Activated CD8-positive, alpha-beta T cell treated with anti-CD3 and anti-CD28 coated beads for 36 hours (primary cell): ENCODE measurements around the gene KDM1A. TPM values are rescaled to one million over a fixed set of nuclear protein-coding genes. Genes with fewer than 3 reads are reported as not detected.

Experiments
- ATAC-seq: fragments of 200-7000 bp; cut with Tn5 transposase; one replicate; pipeline ENCODE4 v1.10.0; 2021; ENCODE audit warnings: mild to moderate bottlenecking, moderate library complexity
- CTCF ChIA-PET: fragments of 350-600 bp; sonication (Branson Sonifier 250); formaldehyde crosslinking; loops from one replicate; lab custom pipeline; 2021; ENCODE audit warnings: antibody characterized with exemption; lab: Charles Lee
- POLR2A ChIA-PET: fragments of 350-600 bp; sonication (Branson Sonifier 250); formaldehyde crosslinking; loops from one replicate; lab custom pipeline; 2021; ENCODE audit warnings: antibody characterized with exemption; lab: Charles Lee
- DNase-seq: peaks from one replicate; pipeline ENCODE4 v3.0.0-alpha.2; 2020
- H3K27ac Mint-ChIP-seq: one replicate; pipeline ENCODE4 v1.8.0; 2021; ENCODE audit warnings: mild to moderate bottlenecking, mixed read lengths
- H3K27me3 Mint-ChIP-seq: one replicate; pipeline ENCODE4 v1.8.0; 2021; ENCODE audit warnings: mixed read lengths
- H3K36me3 Mint-ChIP-seq: one replicate; pipeline ENCODE4 v1.8.0; 2021; ENCODE audit warnings: low read depth, mixed read lengths
- H3K4me1 Mint-ChIP-seq: one replicate; pipeline ENCODE4 v1.8.0; 2021; ENCODE audit warnings: low read depth, mixed read lengths
- H3K4me3 Mint-ChIP-seq: one replicate; pipeline ENCODE4 v1.8.0; 2021; ENCODE audit warnings: mild to moderate bottlenecking, moderate library complexity, mixed read lengths
- H3K9me3 Mint-ChIP-seq: one replicate; pipeline ENCODE4 v1.8.0; 2021; ENCODE audit warnings: mixed read lengths
- CTCF ChIP-seq: fragments of 200-600 bp; IDR thresholded peaks from one replicate; pipeline ENCODE4 v1.8.0; 2022; ENCODE audit warnings: antibody characterized with exemption, mild to moderate bottlenecking
- intact Hi-C: fragments of 100-400 bp; cut with micrococcal nuclease; formaldehyde crosslinking; loops from one replicate; pipeline ENCODE4 v1.10.0; 2022
- total RNA-seq, 2 experiments: library from RNA; stranded (reverse); gene quantifications; one replicate each; pipeline ENCODE4 v1.2.3, GENCODE V29; 2021

KDM1A gene
- 10 to 100 TPM; 75.2 to 77.7 TPM for total RNA-seq

GRCh38 chr1:23019094-23019862, at the start of gene KDM1A:
TSS of gene KDM1A (plus strand) at chr1:23019468. CDS start at chr1:23019597, 129 bp downstream.
- intact Hi-C loops, result no loop called here

DNA sequence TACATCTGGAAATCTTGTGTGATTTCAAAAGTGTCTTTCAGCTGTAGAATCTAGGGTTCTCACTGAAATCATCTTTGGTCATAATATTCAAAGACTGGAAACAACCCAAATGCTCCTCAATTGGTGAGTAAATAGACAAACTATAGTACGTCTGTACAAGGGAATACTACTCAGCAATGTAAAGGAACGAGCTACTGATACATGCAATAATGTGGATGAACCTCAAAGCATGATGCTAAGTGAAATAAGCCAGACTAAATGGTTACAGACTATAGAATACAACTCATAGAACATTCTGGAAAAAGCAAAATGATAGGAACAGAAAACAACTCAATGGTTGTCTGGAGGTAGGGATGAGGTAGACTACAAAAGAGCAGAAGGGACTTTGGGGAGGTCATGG, 49.2 kb upstream of the KDM1A start:
- POLR2A ChIA-PET, result no interaction called here
- Mint-ChIP-seq H3K27me3 (peaks cover 37% of the 10 kb centered on the region), H3K4me1 (no peaks in the 10 kb centered on the region), H3K36me3 (no peaks in the 10 kb centered on the region), H3K27ac (no peak overlapping the region), H3K4me3 (no peak overlapping the region), H3K9me3 (peaks cover 6% of the 10 kb centered on the region)
- CTCF ChIA-PET, result interaction anchor here (2.1 kb wide), 1 partner anchor 214 kb away, joined by 6 read pairs; no protein-coding TSS in a partner anchor
- no peak for TF ChIP-seq CTCF
- ATAC-seq (no peak), DNase-seq (no peak)
- intact Hi-C loops, result no loop called here

More at GRCh38 chr1:23019094-23019862, at the start of gene KDM1A:
- peaks cover 21% of the 10 kb centered on the region for H3K36me3 Mint-ChIP-seq
- DNase-seq, result peak; percentile 97
- peak within 1 kb of the TSS; percentile 90 for H3K27ac Mint-ChIP-seq
- peaks cover 9% of the 10 kb centered on the region for H3K9me3 Mint-ChIP-seq
- peak within 1 kb of the TSS; percentile 93 for H3K4me3 Mint-ChIP-seq
- H3K4me1 Mint-ChIP-seq, result peaks cover 36% of the 10 kb centered on the region
- CTCF ChIA-PET, result interaction anchor here (2.3 kb wide), 1 partner anchor 165 kb away, joined by 11 read pairs; no protein-coding TSS in a partner anchor
- POLR2A ChIA-PET, result interaction anchor here (0.6 to 1.5 kb wide), 4 partner anchors 11 to 150 kb away, joined by 3 to 6 read pairs (median 3); partner anchors contain the start of gene LUZP1
- no peak for TF ChIP-seq CTCF
- peak; percentile 98 for ATAC-seq
- no peaks in the 10 kb centered on the region for H3K27me3 Mint-ChIP-seq

DNA sequence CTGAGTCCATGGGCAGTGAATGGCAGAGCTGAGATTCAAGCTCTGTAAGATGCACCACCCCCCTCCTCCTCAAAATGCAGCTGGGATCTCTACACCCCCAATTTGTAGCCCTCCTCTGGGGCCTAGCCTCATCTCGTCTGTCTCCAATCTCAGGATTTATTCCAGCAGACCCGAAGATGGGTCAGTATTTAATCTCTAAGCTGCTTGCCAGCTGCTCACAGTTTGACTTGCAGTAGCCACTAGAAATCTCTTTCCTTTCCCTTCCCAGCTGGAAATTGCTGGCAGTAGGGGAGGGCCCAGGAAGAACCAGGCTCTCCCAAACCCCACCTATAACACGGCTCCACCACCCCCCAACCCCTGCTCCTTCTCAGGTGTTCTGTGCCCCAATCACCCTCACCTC, 48.1 kb upstream of the KDM1A start:
- no peak for TF ChIP-seq CTCF
- Mint-ChIP-seq H3K36me3 (no peaks in the 10 kb centered on the region), H3K9me3 (peaks cover 6% of the 10 kb centered on the region), H3K4me3 (no peak overlapping the region), H3K27ac (no peak overlapping the region), H3K27me3 (peaks cover 38% of the 10 kb centered on the region), H3K4me1 (no peaks in the 10 kb centered on the region)
- POLR2A ChIA-PET, result no interaction called here
- intact Hi-C loops, result no loop called here
- ATAC-seq (no peak), DNase-seq (no peak)
- CTCF ChIA-PET, result interaction anchor here (2.1 kb wide), 1 partner anchor 213 kb away, joined by 6 read pairs; no protein-coding TSS in a partner anchor

- Mint-ChIP-seq H3K4me3 (no peak overlapping the region), H3K27ac (no peak overlapping the region), H3K9me3 (no peaks in the 10 kb centered on the region), H3K36me3 (no peaks in the 10 kb centered on the region), H3K4me1 (no peaks in the 10 kb centered on the region), H3K27me3 (peaks cover 39% of the 10 kb centered on the region)
- no peak for TF ChIP-seq CTCF
- ChIA-PET POLR2A (no interaction called here), CTCF (interaction anchor here (2.1 to 2.4 kb wide), 2 partner anchors 213 kb away, joined by 6 to 8 read pairs; no protein-coding TSS in a partner anchor)
- no peak for ATAC-seq
- DNase-seq, result no peak
- intact Hi-C loops, result no loop called here
These were observed 47.5 kb upstream of the KDM1A start for GRCh38 chr1:22971611-22972405.
